Keratinocyte (primary cell): ENCODE data around the gene PARD3.

Experiments used
- CTCF ChIP-seq, 3 experiments: IDR thresholded peaks in 1 of 3; conservative IDR thresholded peaks in 1 of 3; optimal IDR thresholded peaks in 1 of 3; 2 replicates in 2 of 3; 3 replicates in 1 of 3; pipeline versions ENCODE3 to v1.5.1; 2011; ENCODE audit warnings: low read length in 3 of 3, mild to moderate bottlenecking in 3 of 3, moderate library complexity in 2 of 3, control low read depth in 1 of 3, inconsistent platforms in 1 of 3; ENCODE audit not compliant: insufficient read depth in 2 of 3; ENCODE audit errors: extremely low read depth in 1 of 3
- EZH2 ChIP-seq: IDR thresholded peaks from one replicate; pipeline ENCODE4 v1.6.1; 2012; ENCODE audit warnings: inconsistent platforms, mild to moderate bottlenecking, low read length, moderate library complexity

GRCh38 chr10:34467364-34467763 is 347.7 kb downstream of the PARD3 start:
- TF ChIP-seq CTCF (optimal IDR thresholded peaks at IDR 0.05 in 1 of 3, IDR thresholded peaks at IDR 0.05 in 1 of 3, conservative IDR thresholded peaks at IDR 0.05 in 1 of 3; ENCODE audit: extremely low read depth in 1 of 3, insufficient read depth in 2 of 3, low read length in 3 of 3) (no peak), EZH2 (no peak)
